OCI-LY7 (cell line): ENCODE data around the gene TST. TPM values are rescaled to one million over a fixed set of nuclear protein-coding genes. Genes with fewer than 3 reads are reported as not detected.

Source experiments
- BruUV-seq: library from RNA; stranded (reverse); fragments of 400-500 nt; replicated peaks from 2 replicates; lab custom pipeline; 2021; lab: Mats Ljungman, UMichigan
- CTCF ChIA-PET: fragments of 300-600 bp; sonication (Branson Sonifier 250); formaldehyde crosslinking; loops from one replicate; lab custom pipeline; 2022; ENCODE audit warnings: antibody characterized with exemption; ENCODE audit not compliant: unreplicated experiment; lab: Charles Lee
- POLR2A ChIA-PET: fragments of 300-600 bp; sonication (Branson Sonifier 250); formaldehyde crosslinking; loops from one replicate; lab custom pipeline; 2022; ENCODE audit warnings: antibody characterized with exemption; lab: Charles Lee
- DNase-seq: peaks from one replicate; pipeline ENCODE4 v3.0.0-alpha.2; 2015; ENCODE audit warnings: low spot score
- H2AFZ ChIP-seq: fragments of 200-600 bp; sonication (generic), shearing (Covaris generic); 2 replicates; pipeline ENCODE4 v1.6.1; 2014; ENCODE audit warnings: mild to moderate bottlenecking, antibody characterized with exemption, low read length, moderate library complexity
- H3K27ac ChIP-seq: fragments of 200-600 bp; sonication (generic); 2 replicates; pipeline ENCODE4 v1.5.1; 2014; ENCODE audit warnings: mixed run types, low read depth, mild to moderate bottlenecking, moderate library complexity, low read length, inconsistent platforms; ENCODE audit not compliant: poor library complexity, severe bottlenecking
- H3K36me3 ChIP-seq: fragments of 200-600 bp; sonication (generic); 2 replicates; pipeline ENCODE4 v1.6.1; 2014; ENCODE audit warnings: mild to moderate bottlenecking, antibody characterized with exemption, low read length, moderate library complexity, mixed read lengths; ENCODE audit not compliant: insufficient read depth
- H3K4me1 ChIP-seq: fragments of 200-600 bp; sonication (generic); 2 replicates; pipeline ENCODE4 v1.5.1; 2014; ENCODE audit warnings: mild to moderate bottlenecking, low read length; ENCODE audit not compliant: insufficient read depth, poor library complexity, severe bottlenecking
- H3K4me2 ChIP-seq: fragments of 200-600 bp; sonication (generic); 2 replicates; pipeline ENCODE4 v1.6.1; 2014; ENCODE audit warnings: mild to moderate bottlenecking, low read length
- H3K4me3 ChIP-seq: fragments of 200-600 bp; sonication (generic); 2 replicates; pipeline ENCODE4 v1.5.1; 2014; ENCODE audit warnings: mild to moderate bottlenecking, low read depth, low read length; ENCODE audit not compliant: poor library complexity, severe bottlenecking
- H3K79me2 ChIP-seq: fragments of 200-600 bp; sonication (generic); 2 replicates; pipeline ENCODE4 v1.6.1; 2016; ENCODE audit warnings: low read depth, mild to moderate bottlenecking, low read length, moderate library complexity, mixed read lengths; ENCODE audit not compliant: insufficient read depth
- H3K9me2 ChIP-seq: fragments of 200-600 bp; sonication (generic); 2 replicates; pipeline ENCODE4 v1.6.1; 2016; ENCODE audit warnings: mild to moderate bottlenecking, low read length, mixed read lengths; ENCODE audit not compliant: insufficient read depth
- H3K9me3 ChIP-seq: fragments of 200-600 bp; sonication (generic); 2 replicates; pipeline ENCODE4 v1.6.1; 2014; ENCODE audit warnings: mild to moderate bottlenecking, mixed run types, low read length, mixed read lengths
- H4K20me1 ChIP-seq: fragments of 200-600 bp; sonication (generic); 2 replicates; pipeline ENCODE4 v1.6.1; 2014; ENCODE audit warnings: mild to moderate bottlenecking, antibody characterized with exemption, low read length, moderate library complexity, mixed read lengths; ENCODE audit not compliant: insufficient read depth
- CTCF ChIP-seq: fragments of 200-600 bp; sonication (generic); conservative IDR thresholded peaks from 2 replicates; pipeline ENCODE4 v1.5.1; 2014; ENCODE audit warnings: mild to moderate bottlenecking, antibody characterized with exemption, low read length, moderate library complexity, mixed read lengths
- EZH2phosphoT487 ChIP-seq: fragments of 200-600 bp; sonication (generic); IDR thresholded peaks from 2 replicates; pipeline ENCODE4 v1.6.1; 2018; ENCODE audit warnings: low read depth, borderline replicate concordance, mild to moderate bottlenecking, mixed run types, antibody characterized with exemption, low read length, moderate library complexity, mixed read lengths
- intact Hi-C: fragments of 100-400 bp; cut with micrococcal nuclease; formaldehyde crosslinking; loops from one replicate; pipeline ENCODE4 v1.10.0; 2022; ENCODE audit not compliant: unreplicated experiment
- total RNA-seq, 2 experiments: library from RNA; depleted of rRNA in 1 of 2; stranded (reverse); fragments of >200 nt in 1 of 2; shearing (Covaris generic) in 1 of 2; gene quantifications; 2 replicates each; pipeline ENCODE4 v1.2.3, GENCODE V29; 2014 to 2022

Gene TST
- total RNA-seq, 2 experiments from 2014 or later: 36.0 to 41.5 TPM

- H4K20me1 ChIP-seq: no peaks in the 10 kb centered on the region
- H3K79me2 ChIP-seq: peaks cover 6% of the 10 kb centered on the region; the same call in 1 of the 2 replicates
These were observed 1.8 kb upstream of the TST start for GRCh38 chr22:37021041-37021440.

GRCh38 chr22:37020192-37020479 is 889 bp upstream of the TST start:
- intact Hi-C loops: no loop called here
- no TSS peak for BruUV-seq
- no peaks in the 10 kb centered on the region for H4K20me1 ChIP-seq
- H3K4me3 ChIP-seq: peak overlapping the region; percentile 90
- POLR2A ChIA-PET: interaction anchor here (0.7 to 0.8 kb wide), 3 partner anchors 24 to 491 kb away, joined by 3 read pairs; partner anchors contain the start of gene EIF3D
- H3K79me2 ChIP-seq: peaks cover 6% of the 10 kb centered on the region; the same call in 1 of the 2 replicates
- H3K4me1 ChIP-seq: peaks cover 13% of the 10 kb centered on the region
- H3K4me2 ChIP-seq: peak overlapping the region; percentile 80
- TF ChIP-seq EZH2phosphoT487: no peak
- TF ChIP-seq CTCF: no peak
- peak overlapping the region; percentile 96 for H2AFZ ChIP-seq
- CTCF ChIA-PET: no interaction called here
- H3K27ac ChIP-seq: peak overlapping the region; percentile 46
- H3K9me2 ChIP-seq: no peaks in the 10 kb centered on the region
- no peaks in the 10 kb centered on the region for H3K9me3 ChIP-seq
- DNase-seq: peak; percentile 36
- H3K36me3 ChIP-seq: no peaks in the 10 kb centered on the region

More at GRCh38 chr22:37021041-37021440, 1.8 kb upstream of the TST start:
- intact Hi-C loops: no loop called here
- BruUV-seq: no TSS peak
- H3K4me3 ChIP-seq: no peak overlapping the region
- no peak overlapping the region for H3K27ac ChIP-seq
- peak overlapping the region; percentile 80; the same call in 1 of the 2 replicates for H3K4me2 ChIP-seq
- H3K4me1 ChIP-seq: peaks cover 13% of the 10 kb centered on the region
- H3K9me3 ChIP-seq: no peaks in the 10 kb centered on the region
- TF ChIP-seq CTCF (no peak), EZH2phosphoT487 (no peak)
- CTCF ChIA-PET: interaction anchor here (0.6 kb wide), 1 partner anchor 245 kb away, joined by 3 read pairs; the partner anchor contains the start of gene IFT27
- no peak for DNase-seq
- H3K36me3 ChIP-seq: no peaks in the 10 kb centered on the region
- no peaks in the 10 kb centered on the region for H3K9me2 ChIP-seq
- POLR2A ChIA-PET: no interaction called here
- H2AFZ ChIP-seq: no peak overlapping the region

- POLR2A ChIA-PET: interaction anchor here (0.5 to 0.6 kb wide), 3 partner anchors 50 to 561 kb away, joined by 3 to 4 read pairs (median 3); partner anchors contain the start of gene LGALS2
- no peaks in the 10 kb centered on the region for H3K9me2 ChIP-seq
- H3K4me3 ChIP-seq: peak overlapping the region; percentile 90
- CTCF ChIA-PET: interaction anchor here (1.0 kb wide), 1 partner anchor 26 kb away, joined by 10 read pairs; no protein-coding TSS in a partner anchor
- H3K4me1 ChIP-seq: peaks cover 13% of the 10 kb centered on the region
- H3K4me2 ChIP-seq: peak overlapping the region; percentile 85
- H2AFZ ChIP-seq: peak overlapping the region; percentile 54; the same call in 1 of the 2 replicates
- no peaks in the 10 kb centered on the region for H4K20me1 ChIP-seq
- H3K9me3 ChIP-seq: no peaks in the 10 kb centered on the region
- no peak for DNase-seq
- intact Hi-C loops: loop anchor here (5.0 kb wide), 1 partner anchor 157 kb away; the partner anchor contains the start of gene NCF4
- H3K79me2 ChIP-seq: peaks cover 6% of the 10 kb centered on the region; the same call in 1 of the 2 replicates
- BruUV-seq: no TSS peak
- TF ChIP-seq EZH2phosphoT487: no peak
- TF ChIP-seq CTCF: no peak
- no peaks in the 10 kb centered on the region for H3K36me3 ChIP-seq
- peak overlapping the region; percentile 24 for H3K27ac ChIP-seq
These were observed 385 bp downstream of the TST start for GRCh38 chr22:37018815-37019308.
